ENCODE data around the gene MORN4.

DNA sequence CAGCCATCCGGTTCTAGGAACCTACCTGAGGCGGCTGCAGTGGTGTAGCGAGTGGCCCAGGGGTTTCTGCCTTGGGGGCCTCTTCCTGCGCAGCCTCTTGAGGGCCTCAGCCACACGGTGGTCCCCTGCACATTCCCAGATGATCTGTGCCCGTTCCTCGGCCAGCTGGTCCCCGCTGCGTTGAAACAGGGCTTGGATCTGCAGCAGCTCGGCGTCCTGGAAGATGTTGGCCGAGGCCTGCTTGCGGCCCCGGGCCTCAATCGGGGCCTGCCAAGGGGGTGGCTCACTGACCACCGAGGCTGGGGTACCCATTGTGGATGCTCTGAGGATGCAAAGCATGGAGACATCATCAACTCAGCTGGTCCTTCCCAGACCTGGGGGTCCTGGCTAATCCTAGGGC lies 46.3 kb upstream of the MORN4 start:
- TF ChIP-seq, protein P1, sequence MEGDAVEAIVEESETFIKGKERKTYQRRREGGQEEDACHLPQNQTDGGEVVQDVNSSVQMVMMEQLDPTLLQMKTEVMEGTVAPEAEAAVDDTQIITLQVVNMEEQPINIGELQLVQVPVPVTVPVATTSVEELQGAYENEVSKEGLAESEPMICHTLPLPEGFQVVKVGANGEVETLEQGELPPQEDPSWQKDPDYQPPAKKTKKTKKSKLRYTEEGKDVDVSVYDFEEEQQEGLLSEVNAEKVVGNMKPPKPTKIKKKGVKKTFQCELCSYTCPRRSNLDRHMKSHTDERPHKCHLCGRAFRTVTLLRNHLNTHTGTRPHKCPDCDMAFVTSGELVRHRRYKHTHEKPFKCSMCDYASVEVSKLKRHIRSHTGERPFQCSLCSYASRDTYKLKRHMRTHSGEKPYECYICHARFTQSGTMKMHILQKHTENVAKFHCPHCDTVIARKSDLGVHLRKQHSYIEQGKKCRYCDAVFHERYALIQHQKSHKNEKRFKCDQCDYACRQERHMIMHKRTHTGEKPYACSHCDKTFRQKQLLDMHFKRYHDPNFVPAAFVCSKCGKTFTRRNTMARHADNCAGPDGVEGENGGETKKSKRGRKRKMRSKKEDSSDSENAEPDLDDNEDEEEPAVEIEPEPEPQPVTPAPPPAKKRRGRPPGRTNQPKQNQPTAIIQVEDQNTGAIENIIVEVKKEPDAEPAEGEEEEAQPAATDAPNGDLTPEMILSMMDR (IDR thresholded peaks at IDR 0.05), result no peak
- TF ChIP-seq POLR2A (IDR thresholded peaks at IDR 0.05), result no peak
